A549 (cell line): ENCODE data around the gene RSPH6A.

Experiments used
- BHLHE40 ChIP-seq: IDR thresholded peaks from 2 replicates; pipeline ENCODE4 v1.6.1; 2012; ENCODE audit warnings: low read depth, low read length, inconsistent platforms
- CTCF ChIP-seq: fragments of >200 bp; sonication (Bioruptor Twin); formaldehyde crosslinking; IDR thresholded peaks from 3 replicates; pipeline ENCODE4 v1.5.1; 2016
- EP300 ChIP-seq, 2 experiments: fragments of >200 bp; sonication (Bioruptor Twin); formaldehyde crosslinking; IDR thresholded peaks; 2 replicates in 1 of 2; 3 replicates in 1 of 2; pipeline ENCODE4 v1.6.1; 2016 to 2017
- FOSL2 ChIP-seq, 2 experiments: fragments of 450-650 bp in 1 of 2; fragments of >200 bp in 1 of 2; sonication (Bioruptor Twin) in 1 of 2; formaldehyde crosslinking; IDR thresholded peaks; 2 replicates each; pipeline versions ENCODE4 v1.5.0 to v1.6.1; 2016 to 2020; ENCODE audit warnings: mild to moderate bottlenecking in 1 of 2, moderate library complexity in 1 of 2
- KDM1A ChIP-seq: fragments of 200-600 bp; sonication (generic); IDR thresholded peaks from 2 replicates; pipeline ENCODE4 v1.6.1; 2016; ENCODE audit warnings: low read depth, mild to moderate bottlenecking
- NFE2L2 ChIP-seq: fragments of 150-350 bp; conservative IDR thresholded peaks from 2 replicates; pipeline ENCODE4 v1.6.1; 2014; ENCODE audit warnings: low read length

GRCh38 chr19:45782162-45782691, 32.9 kb downstream of the RSPH6A start, which contains the start of gene DMPK:
- TF ChIP-seq EP300 (IDR thresholded peaks at IDR 0.05) (no peak), CTCF (no peak), BHLHE40 (no peak), FOSL2 (IDR thresholded peaks at IDR 0.05) (no peak), FOSL2 (CRISPR knock-in tag; IDR thresholded peaks at IDR 0.05) (no peak), NFE2L2 (no peak), KDM1A (no peak)
